Measurements from ENCODE around the gene MAP2K3.

The MAP2K3 gene

GRCh38 chr17:21278450-21279197 is 5.9 kb upstream of the MAP2K3 start:
- in situ Hi-C loops (cut with HindIII; ENCODE audit: low pct_ligation_motif_present, low pct_unique_long_range_greater_than_20kb, low sequenced_read_pairs): no loop called here
- no peak for DNase-seq

GRCh38 chr17:21279198-21279535 is 5.3 kb upstream of the MAP2K3 start:
- in situ Hi-C loops (cut with HindIII; ENCODE audit: low pct_ligation_motif_present, low pct_unique_long_range_greater_than_20kb, low sequenced_read_pairs): no loop called here
- DNase-seq: no peak

GRCh38 chr17:21279582-21279981 is 4.9 kb upstream of the MAP2K3 start:
- in situ Hi-C loops (cut with HindIII; ENCODE audit: low pct_ligation_motif_present, low pct_unique_long_range_greater_than_20kb, low sequenced_read_pairs): no loop called here
- DNase-seq: no peak

GRCh38 chr17:21280081-21280518 is 4.4 kb upstream of the MAP2K3 start:
- peak; percentile 83 for DNase-seq

GRCh38 chr17:21282231-21282630 is 2.3 kb upstream of the MAP2K3 start:
- in situ Hi-C loops (cut with HindIII; ENCODE audit: low pct_ligation_motif_present, low pct_unique_long_range_greater_than_20kb, low sequenced_read_pairs): no loop called here
- peak; percentile 97 for DNase-seq

More at GRCh38 chr17:21280081-21280518, 4.4 kb upstream of the MAP2K3 start:
- in situ Hi-C loops (cut with HindIII; ENCODE audit: low pct_ligation_motif_present, low pct_unique_long_range_greater_than_20kb, low sequenced_read_pairs): no loop called here

- DNase-seq: no peak
- in situ Hi-C loops (cut with HindIII; ENCODE audit: low pct_ligation_motif_present, low pct_unique_long_range_greater_than_20kb, low sequenced_read_pairs): no loop called here
These were observed 1.7 kb upstream of the MAP2K3 start for GRCh38 chr17:21282850-21283249.

GRCh38 chr17:21283482-21284318 is 811 bp upstream of the MAP2K3 start:
- in situ Hi-C loops (cut with HindIII; ENCODE audit: low pct_ligation_motif_present, low pct_unique_long_range_greater_than_20kb, low sequenced_read_pairs): no loop called here
- DNase-seq: peak; percentile 46

GRCh38 chr17:21285164-21286065 is 904 bp downstream of the MAP2K3 start:
- in situ Hi-C loops (cut with HindIII; ENCODE audit: low pct_ligation_motif_present, low pct_unique_long_range_greater_than_20kb, low sequenced_read_pairs): no loop called here
- peak; percentile 54 for DNase-seq

- in situ Hi-C loops (cut with HindIII; ENCODE audit: low pct_ligation_motif_present, low pct_unique_long_range_greater_than_20kb, low sequenced_read_pairs): no loop called here
- peak; percentile 97 for DNase-seq
These were observed 1.7 kb downstream of the MAP2K3 start for GRCh38 chr17:21286066-21286770.

- in situ Hi-C loops (cut with HindIII; ENCODE audit: low pct_ligation_motif_present, low pct_unique_long_range_greater_than_20kb, low sequenced_read_pairs): no loop called here
- DNase-seq: peak; percentile 30
These were observed 2.6 kb downstream of the MAP2K3 start for GRCh38 chr17:21286909-21287702.

GRCh38 chr17:21287703-21288449 is 3.4 kb downstream of the MAP2K3 start:
- peak; percentile 99 for DNase-seq
- in situ Hi-C loops (cut with HindIII; ENCODE audit: low pct_ligation_motif_present, low pct_unique_long_range_greater_than_20kb, low sequenced_read_pairs): no loop called here

- peak; percentile 55 for DNase-seq
- in situ Hi-C loops (cut with HindIII; ENCODE audit: low pct_ligation_motif_present, low pct_unique_long_range_greater_than_20kb, low sequenced_read_pairs): no loop called here
These were observed 4.1 kb downstream of the MAP2K3 start for GRCh38 chr17:21288571-21289017.

- in situ Hi-C loops (cut with HindIII; ENCODE audit: low pct_ligation_motif_present, low pct_unique_long_range_greater_than_20kb, low sequenced_read_pairs): no loop called here
These were observed 4.8 kb downstream of the MAP2K3 start for GRCh38 chr17:21289175-21289901.

GRCh38 chr17:21289902-21290571 is 5.5 kb downstream of the MAP2K3 start:
- in situ Hi-C loops (cut with HindIII; ENCODE audit: low pct_ligation_motif_present, low pct_unique_long_range_greater_than_20kb, low sequenced_read_pairs): no loop called here
- no peak for DNase-seq

More at GRCh38 chr17:21289175-21289901, 4.8 kb downstream of the MAP2K3 start:
- no peak for DNase-seq

- in situ Hi-C loops (cut with HindIII; ENCODE audit: low pct_ligation_motif_present, low pct_unique_long_range_greater_than_20kb, low sequenced_read_pairs): no loop called here
- no peak for DNase-seq
These were observed 6.8 kb downstream of the MAP2K3 start for GRCh38 chr17:21291357-21291756.

GRCh38 chr17:21291862-21292261 is 7.4 kb downstream of the MAP2K3 start:
- in situ Hi-C loops (cut with HindIII; ENCODE audit: low pct_ligation_motif_present, low pct_unique_long_range_greater_than_20kb, low sequenced_read_pairs): no loop called here
- DNase-seq: no peak
